K562 (cell line): ENCODE data around the gene UTP14C. TPM values are rescaled to one million over a fixed set of nuclear protein-coding genes. Genes with fewer than 3 reads are reported as not detected.
A peak's percentile ranks its signal among the peaks of the same experiment; 100 is the strongest.

ENCODE experiments used
- CBFA2T2 ChIP-seq: fragments of 450-650 bp; conservative IDR thresholded peaks from 2 replicates; pipeline ENCODE4 v1.6.1; 2017; ENCODE audit warnings: mild to moderate bottlenecking
- CUX1 ChIP-seq: fragments of 200-800 bp; sonication (Bioruptor generic); IDR thresholded peaks from 2 replicates; pipeline ENCODE4 v1.6.1; 2016; ENCODE audit warnings: missing genetic modification characterization, missing compliant biosample characterization
- EP300 ChIP-seq: IDR thresholded peaks from 2 replicates; pipeline ENCODE4 v1.6.1; 2012; ENCODE audit warnings: low read length, improper control_type of control experiment
- FOXA3 ChIP-seq, 2 experiments: fragments of 450-650 bp in 1 of 2; sonication (generic) in 1 of 2; formaldehyde crosslinking; IDR thresholded peaks in 1 of 2; conservative IDR thresholded peaks in 1 of 2; 2 replicates each; pipeline versions ENCODE4 v1.4.0 to v1.8.0; 2020 to 2022; ENCODE audit warnings: mild to moderate bottlenecking in 2 of 2, missing genetic modification reagents in 1 of 2
- FOXP4 ChIP-seq: sonication (generic); formaldehyde crosslinking; IDR thresholded peaks from 2 replicates; pipeline ENCODE4 v1.8.0; 2022; ENCODE audit warnings: mild to moderate bottlenecking, missing genetic modification reagents, borderline replicate concordance
- GATA2 ChIP-seq: sonication (generic); formaldehyde crosslinking; IDR thresholded peaks from 2 replicates; pipeline ENCODE4 v1.4.0; 2020; ENCODE audit warnings: mild to moderate bottlenecking, missing genetic modification reagents
- HES1 ChIP-seq: fragments of 450-650 bp; IDR thresholded peaks from 2 replicates; pipeline ENCODE4 v1.6.1; 2016; ENCODE audit warnings: low read depth, mild to moderate bottlenecking, moderate library complexity
- KDM2B ChIP-seq: fragments of 250-450 bp; sonication (Bioruptor Pico); IDR thresholded peaks from 2 replicates; pipeline ENCODE4 v1.8.0; 2021; ENCODE audit warnings: mild to moderate bottlenecking, moderate library complexity
- NCOR1 ChIP-seq: fragments of 450-650 bp; IDR thresholded peaks from 2 replicates; pipeline ENCODE4 v1.6.1; 2016; ENCODE audit warnings: mild to moderate bottlenecking, moderate library complexity
- RBBP5 ChIP-seq: fragments of 200-600 bp; sonication (generic); IDR thresholded peaks from 2 replicates; pipeline ENCODE4 v1.6.1; 2012; ENCODE audit warnings: borderline replicate concordance, mild to moderate bottlenecking, low read length, control low read depth, inconsistent platforms; ENCODE audit not compliant: insufficient read depth, poor library complexity, severe bottlenecking
- polyA plus RNA-seq, 8 experiments: library from polyadenylated mRNA; depleted of rRNA in 4 of 8; stranded (reverse) in 5 of 8; unstranded in 3 of 8; fragments of >200 nt; fragmentation: Nextera tagmentation in 2 of 8; fragmentation: Illumina TruSeq in 1 of 8; extraction: Ambion mirVana in 2 of 8; extraction: Trizol in 1 of 8; gene quantifications; 2 replicates each; pipeline versions ENCODE4 v1.2.1 to v1.2.3, GENCODE V29; 2011 to 2014; ENCODE audit warnings: inconsistent platforms in 1 of 8, missing spikeins in 1 of 8
- total RNA-seq, 7 experiments: library from RNA; depleted of rRNA in 6 of 7; stranded (reverse); fragments of >200 nt in 6 of 7; fragmentation: Illumina TruSeq in 2 of 7; extraction: Trizol in 2 of 7; gene quantifications; 2 replicates each; pipeline versions ENCODE4 v1.2.1 to v1.2.3, GENCODE V29; 2011 to 2021; ENCODE audit warnings: low replicate concordance in 1 of 7
- TF ChIP-seq, protein P1 (sequence below), 2 experiments: fragments of 450-650 bp; formaldehyde crosslinking in 1 of 2; IDR thresholded peaks; 2 replicates each; pipeline versions ENCODE4 v1.4.0 to v1.6.1; 2014 to 2020; ENCODE audit warnings: mild to moderate bottlenecking in 2 of 2, borderline replicate concordance in 1 of 2, low read depth in 1 of 2

The UTP14C gene
- total and polyA plus RNA-seq, 9 of the 15 experiments (the other 6 are each of a cell fraction or from before 2014, with no cell fraction given) = 3.4 to 10.3 (median 6.0) TPM

GRCh38 chr13:52022356-52022755 is 2.1 kb upstream of the UTP14C start (continued):
- TF ChIP-seq FOXP4 (CRISPR knock-in tag) (no peak), FOXA3 (CRISPR knock-in tag; conservative IDR thresholded peaks at IDR 0.05 in 1 of 2, IDR thresholded peaks at IDR 0.05 in 1 of 2) (peak in 1 of 2 experiments; percentile 89; a peak in 2 of 4 replicates), GATA2 (CRISPR knock-in tag) (0 out of 2 replicates have a peak, but pooled peaks have one; percentile 8), HES1 (no peak), KDM2B (CRISPR knock-in tag) (no peak), EP300 (peak; percentile 63; the same call in 1 of the 2 replicates), CBFA2T2 (peak; percentile 59), NCOR1 (0 out of 2 replicates have a peak, but pooled peaks have one; percentile 34), CUX1 (no peak), RBBP5 (no peak)
- TF ChIP-seq, protein P1, sequence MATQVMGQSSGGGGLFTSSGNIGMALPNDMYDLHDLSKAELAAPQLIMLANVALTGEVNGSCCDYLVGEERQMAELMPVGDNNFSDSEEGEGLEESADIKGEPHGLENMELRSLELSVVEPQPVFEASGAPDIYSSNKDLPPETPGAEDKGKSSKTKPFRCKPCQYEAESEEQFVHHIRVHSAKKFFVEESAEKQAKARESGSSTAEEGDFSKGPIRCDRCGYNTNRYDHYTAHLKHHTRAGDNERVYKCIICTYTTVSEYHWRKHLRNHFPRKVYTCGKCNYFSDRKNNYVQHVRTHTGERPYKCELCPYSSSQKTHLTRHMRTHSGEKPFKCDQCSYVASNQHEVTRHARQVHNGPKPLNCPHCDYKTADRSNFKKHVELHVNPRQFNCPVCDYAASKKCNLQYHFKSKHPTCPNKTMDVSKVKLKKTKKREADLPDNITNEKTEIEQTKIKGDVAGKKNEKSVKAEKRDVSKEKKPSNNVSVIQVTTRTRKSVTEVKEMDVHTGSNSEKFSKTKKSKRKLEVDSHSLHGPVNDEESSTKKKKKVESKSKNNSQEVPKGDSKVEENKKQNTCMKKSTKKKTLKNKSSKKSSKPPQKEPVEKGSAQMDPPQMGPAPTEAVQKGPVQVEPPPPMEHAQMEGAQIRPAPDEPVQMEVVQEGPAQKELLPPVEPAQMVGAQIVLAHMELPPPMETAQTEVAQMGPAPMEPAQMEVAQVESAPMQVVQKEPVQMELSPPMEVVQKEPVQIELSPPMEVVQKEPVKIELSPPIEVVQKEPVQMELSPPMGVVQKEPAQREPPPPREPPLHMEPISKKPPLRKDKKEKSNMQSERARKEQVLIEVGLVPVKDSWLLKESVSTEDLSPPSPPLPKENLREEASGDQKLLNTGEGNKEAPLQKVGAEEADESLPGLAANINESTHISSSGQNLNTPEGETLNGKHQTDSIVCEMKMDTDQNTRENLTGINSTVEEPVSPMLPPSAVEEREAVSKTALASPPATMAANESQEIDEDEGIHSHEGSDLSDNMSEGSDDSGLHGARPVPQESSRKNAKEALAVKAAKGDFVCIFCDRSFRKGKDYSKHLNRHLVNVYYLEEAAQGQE (IDR thresholded peaks at IDR 0.05; ENCODE audit: borderline replicate concordance) = no peak
- TF ChIP-seq, protein P1 (CRISPR knock-in tag; IDR thresholded peaks at IDR 0.05; ENCODE audit: low read depth) = no peak
